Lung (tissue), 12 donors: ENCODE results near the gene RALGPS1. TPM values are rescaled to one million over a fixed set of nuclear protein-coding genes. Genes with fewer than 3 reads are reported as not detected.

Experiments used
- ATAC-seq: fragments of 200-7000 bp; cut with Tn5 transposase; one replicate; pipeline ENCODE4 v1.9.1; 2020; ENCODE audit warnings: moderate number of reproducible peaks; ENCODE audit not compliant: insufficient read depth, low FRiP score
- DNase-seq, 3 donors: peaks; one replicate each; pipeline ENCODE4 v3.0.0-alpha.2; 2013 to 2017
- H3K27ac ChIP-seq, 2 donors: one replicate each; pipeline ENCODE4 v1.5.1; 2013; ENCODE audit warnings: mild to moderate bottlenecking in 2 of 2, moderate library complexity in 2 of 2, control low read depth in 1 of 2, inconsistent platforms in 1 of 2, low read depth in 1 of 2, low read length in 1 of 2
- H3K27me3 ChIP-seq, 3 donors: one replicate each; pipeline ENCODE4 v1.5.1; 2013; ENCODE audit warnings: low read length in 2 of 3; ENCODE audit not compliant: control insufficient read depth in 3 of 3, insufficient read depth in 3 of 3
- H3K36me3 ChIP-seq, 4 donors: one replicate each; pipeline ENCODE4 v1.5.1; 2013; ENCODE audit warnings: low read length in 4 of 4, mild to moderate bottlenecking in 1 of 4, moderate library complexity in 1 of 4; ENCODE audit not compliant: control insufficient read depth in 4 of 4, insufficient read depth in 4 of 4
- H3K4me1 ChIP-seq, 5 donors: one replicate each; pipeline ENCODE4 v1.5.1; 2013; ENCODE audit warnings: low read length in 5 of 5, mild to moderate bottlenecking in 2 of 5, moderate library complexity in 1 of 5; ENCODE audit not compliant: control insufficient read depth in 5 of 5, insufficient read depth in 5 of 5
- H3K4me3 ChIP-seq: one replicate; pipeline ENCODE4 v1.5.1; 2013; ENCODE audit warnings: mild to moderate bottlenecking, control low read depth, moderate library complexity
- H3K9ac ChIP-seq, 2 donors: one replicate each; pipeline ENCODE4 v1.5.1; 2013; ENCODE audit warnings: low read length in 2 of 2, control low read depth in 1 of 2; ENCODE audit not compliant: insufficient read depth in 1 of 2
- H3K9me3 ChIP-seq, 4 donors: one replicate each; pipeline ENCODE4 v1.5.1; 2013; ENCODE audit warnings: low read length in 3 of 4, mild to moderate bottlenecking in 1 of 4, moderate library complexity in 1 of 4; ENCODE audit not compliant: control insufficient read depth in 4 of 4, insufficient read depth in 3 of 4
- CTCF ChIP-seq: IDR thresholded peaks from 2 replicates; pipeline ENCODE4 v1.5.1; 2012; ENCODE audit warnings: mild to moderate bottlenecking; ENCODE audit errors: control extremely low read depth, extremely low read depth
- WGBS, 2 donors: extraction: QIAGEN DNeasy Blood & Tissue Kit; methylation state at CpG; one replicate each; pipeline ENCODE4 v1.1.7; 2013; 5-methylcytosine and 5-hydroxymethylcytosine counted together
- polyA plus RNA-seq, 2 donors: library from polyadenylated mRNA; stranded (reverse); fragments of 200-250 nt; gene quantifications; one replicate each; pipeline ENCODE4 v1.2.1, GENCODE V29; 2013
- total RNA-seq, 2 donors: library from RNA; depleted of rRNA in 1 of 2; stranded (reverse); fragments of >200 nt in 1 of 2; gene quantifications; one replicate each; pipeline ENCODE4 v1.2.1, GENCODE V29; 2014 to 2021
- donor health status: control.
- donor health status: control.
- donor health status: Bipolar disorder and iron deficiency.
- donor health status: healthy.
- donor health status: DM: yes; HTN: yes; CAD: no.

RALGPS1 gene
- total and polyA plus RNA-seq, 4 donors, result 3.5 to 30.3 (median 11.9) TPM

- no peak for TF ChIP-seq CTCF
- Histone ChIP-seq H3K27ac (no peak overlapping the region), H3K36me3 (no peaks in the 10 kb centered on the region), H3K9me3 (no peaks in the 10 kb centered on the region), H3K4me1 (peaks cover 0 to 11% (median 6%) of the 10 kb centered on the region in 5 donors), H3K4me3 (no peak overlapping the region), H3K27me3 (no peaks in the 10 kb centered on the region), H3K9ac (no peak overlapping the region)
- WGBS, 2 donors, result 93 to 94% methylated on average over 3 of the region's 3 CpGs
- DNase-seq (no peak), ATAC-seq (no peak)
Observed at GRCh38 chr9:127192744-127193143, 278.2 kb downstream of the RALGPS1 start.

- no peak for ATAC-seq
- Histone ChIP-seq H3K4me1 (peaks cover 0 to 13% (median 6%) of the 10 kb centered on the region in 5 donors), H3K4me3 (no peak overlapping the region), H3K27ac (no peak overlapping the region), H3K9me3 (no peaks in the 10 kb centered on the region), H3K9ac (no peak overlapping the region), H3K27me3 (no peaks in the 10 kb centered on the region), H3K36me3 (no peaks in the 10 kb centered on the region)
- no peak for DNase-seq
- no peak for TF ChIP-seq CTCF
- 85 to 98% methylated on average over 1 of the region's 1 CpG for WGBS, 2 donors
Observed at GRCh38 chr9:127193483-127193882, 278.9 kb downstream of the RALGPS1 start.

GRCh38 chr9:127194881-127195713 lies 280.5 kb downstream of the RALGPS1 start:
- WGBS, 2 donors, result 90 to 95% methylated on average over 12 of the region's 12 CpGs
- DNase-seq, result no peak
- ATAC-seq, result no peak

More at GRCh38 chr9:127194881-127195713, 280.5 kb downstream of the RALGPS1 start:
- Histone ChIP-seq H3K4me1 (peaks cover 0 to 20% (median 10%) of the 10 kb centered on the region in 5 donors), H3K27ac (no peak overlapping the region), H3K9me3 (no peaks in the 10 kb centered on the region), H3K9ac (no peak overlapping the region), H3K36me3 (peaks cover 0 to 3% (median 0%) of the 10 kb centered on the region in 4 donors), H3K4me3 (no peak overlapping the region), H3K27me3 (no peaks in the 10 kb centered on the region)
- no peak for TF ChIP-seq CTCF
